Aorta (tissue), 5 donors: ENCODE measurements around the gene CD47. TPM values are rescaled to one million over a fixed set of nuclear protein-coding genes. Genes with fewer than 3 reads are reported as not detected.
A peak's percentile ranks its signal among the peaks of the same experiment; 100 is the strongest.

Source experiments
- ATAC-seq: fragments of 200-7000 bp; cut with Tn5 transposase; one replicate; pipeline ENCODE4 v1.9.1; 2022; ENCODE audit warnings: moderate library complexity; ENCODE audit not compliant: low FRiP score
- DNase-seq, 2 donors: peaks; one replicate each; pipeline ENCODE4 v3.0.0-alpha.2; 2020
- H3K27ac ChIP-seq, 2 donors: one replicate each; pipeline ENCODE4 v1.5.1; 2013; ENCODE audit warnings: low read length in 2 of 2, mild to moderate bottlenecking in 2 of 2, moderate library complexity in 2 of 2, control low read depth in 1 of 2, inconsistent platforms in 1 of 2, low read depth in 1 of 2
- H3K27me3 ChIP-seq, 2 donors: one replicate each; pipeline ENCODE4 v1.6.1; 2013; ENCODE audit warnings: control low read depth in 1 of 2, low read length in 1 of 2, mild to moderate bottlenecking in 1 of 2, moderate library complexity in 1 of 2; ENCODE audit not compliant: insufficient read depth in 2 of 2, control insufficient read depth in 1 of 2
- H3K36me3 ChIP-seq, 2 donors: one replicate each; pipeline ENCODE4 v1.6.1; 2013; ENCODE audit warnings: control low read depth in 1 of 2, low read length in 1 of 2, mild to moderate bottlenecking in 1 of 2; ENCODE audit not compliant: insufficient read depth in 2 of 2, control insufficient read depth in 1 of 2
- H3K4me1 ChIP-seq, 2 donors: one replicate each; pipeline ENCODE4 v1.6.1; 2013; ENCODE audit warnings: low read length in 2 of 2, control low read depth in 1 of 2, mild to moderate bottlenecking in 1 of 2, moderate library complexity in 1 of 2; ENCODE audit not compliant: insufficient read depth in 2 of 2, control insufficient read depth in 1 of 2
- H3K4me3 ChIP-seq, 2 donors: one replicate each; pipeline ENCODE4 v1.5.1; 2013; ENCODE audit warnings: low read length in 2 of 2, control low read depth in 1 of 2, mild to moderate bottlenecking in 1 of 2
- H3K9me3 ChIP-seq: one replicate; pipeline ENCODE4 v1.6.1; 2013; ENCODE audit warnings: mild to moderate bottlenecking, low read length; ENCODE audit not compliant: control insufficient read depth
- WGBS, 2 donors: extraction: QIAGEN DNeasy Blood & Tissue Kit; methylation state at CpG; one replicate each; pipeline ENCODE4 v1.1.7; 2013; 5-methylcytosine and 5-hydroxymethylcytosine counted together
- intact Hi-C, 2 donors: fragments of 100-400 bp; cut with DNase I; formaldehyde crosslinking; loops; one replicate each; pipeline versions ENCODE4 v1.14.2 to v1.15.0; 2022
- polyA plus RNA-seq, 2 donors: library from polyadenylated mRNA; stranded (reverse); fragments of 200-250 nt; gene quantifications; one replicate each; pipeline ENCODE4 v1.2.3, GENCODE V29; 2013
- total RNA-seq, 2 donors: library from RNA; stranded (reverse); fragmentation: NEBNext Ultra II Directional; extraction: Animal tissue kit (Norgen Biotek cat#: 25700); gene quantifications; one replicate each; pipeline ENCODE4 v1.2.1, GENCODE V29; 2021
- donor health status: healthy with polysubstance abuse.
- donor health status: Bipolar disorder and iron deficiency.
- donor health status: DM: no; HTN: no; CAD: no.
- donor health status: DM: no; HTN: no; CAD: no.
- donor health status: DM: yes; HTN: yes; CAD: no.

CD47 gene
- total and polyA plus RNA-seq, 4 donors: 14.9 to 96.7 (median 58.9) TPM

- ATAC-seq: no peak
- no peak overlapping the region for H3K4me3 ChIP-seq
- no peak overlapping the region for H3K27ac ChIP-seq
- no peaks in the 10 kb centered on the region for H3K4me1 ChIP-seq
- H3K36me3 ChIP-seq: no peaks in the 10 kb centered on the region
- H3K9me3 ChIP-seq: no peaks in the 10 kb centered on the region
- DNase-seq: no peak
- intact Hi-C loops: no loop called here
- no peaks in the 10 kb centered on the region for H3K27me3 ChIP-seq
Measured at GRCh38 chr3:108106449-108106848, 15.6 kb upstream of the CD47 start.

- H3K36me3 ChIP-seq: no peaks in the 10 kb centered on the region
- ATAC-seq: no peak
- H3K9me3 ChIP-seq: no peaks in the 10 kb centered on the region
- intact Hi-C loops: no loop called here
- 88 to 94% methylated on average over 3 of the region's 3 CpGs for WGBS, 2 donors
- H3K27me3 ChIP-seq: no peaks in the 10 kb centered on the region
- no peaks in the 10 kb centered on the region for H3K4me1 ChIP-seq
- no peak overlapping the region for H3K4me3 ChIP-seq
- DNase-seq: no peak
- H3K27ac ChIP-seq: no peak overlapping the region
Measured at GRCh38 chr3:108106031-108106430, 15.2 kb upstream of the CD47 start.

GRCh38 chr3:108103886-108104797 is 13.3 kb upstream of the CD47 start:
- intact Hi-C loops: no loop called here
- Histone ChIP-seq H3K27ac (no peak overlapping the region), H3K36me3 (no peaks in the 10 kb centered on the region), H3K9me3 (no peaks in the 10 kb centered on the region), H3K27me3 (no peaks in the 10 kb centered on the region), H3K4me3 (no peak overlapping the region), H3K4me1 (no peaks in the 10 kb centered on the region)
- WGBS, 2 donors: 46% methylated on average over 11 of the region's 11 CpGs
- ATAC-seq (peak; percentile 17), DNase-seq (no peak)

GRCh38 chr3:108103040-108103751 is 12.4 kb upstream of the CD47 start:
- H3K4me1 ChIP-seq: no peaks in the 10 kb centered on the region
- H3K27me3 ChIP-seq: no peaks in the 10 kb centered on the region
- WGBS, 2 donors: 91% methylated on average over 7 of the region's 7 CpGs
- H3K9me3 ChIP-seq: no peaks in the 10 kb centered on the region
- intact Hi-C loops: no loop called here
- H3K36me3 ChIP-seq: no peaks in the 10 kb centered on the region
- DNase-seq: no peak
- ATAC-seq: no peak
- H3K4me3 ChIP-seq: no peak overlapping the region
- no peak overlapping the region for H3K27ac ChIP-seq

GRCh38 chr3:108102420-108103039 is 11.7 kb upstream of the CD47 start:
- Histone ChIP-seq H3K36me3 (no peaks in the 10 kb centered on the region), H3K4me1 (no peaks in the 10 kb centered on the region), H3K9me3 (no peaks in the 10 kb centered on the region), H3K4me3 (no peak overlapping the region), H3K27me3 (no peaks in the 10 kb centered on the region), H3K27ac (no peak overlapping the region)
- intact Hi-C loops: no loop called here
- DNase-seq (no peak), ATAC-seq (no peak)
- 92 to 96% methylated on average over 8 of the region's 8 CpGs for WGBS, 2 donors

- no peak overlapping the region for H3K27ac ChIP-seq
- no peak for ATAC-seq
- no peak for DNase-seq
- WGBS, 2 donors: 86 to 92% methylated on average over 4 of the region's 4 CpGs
- no peaks in the 10 kb centered on the region for H3K27me3 ChIP-seq
- H3K4me3 ChIP-seq: no peak overlapping the region
- no peaks in the 10 kb centered on the region for H3K36me3 ChIP-seq
- H3K9me3 ChIP-seq: no peaks in the 10 kb centered on the region
- no peaks in the 10 kb centered on the region for H3K4me1 ChIP-seq
- intact Hi-C loops: no loop called here
Measured at GRCh38 chr3:108100906-108101660, 10.3 kb upstream of the CD47 start.

- 82 to 87% methylated on average over 9 of the region's 9 CpGs for WGBS, 2 donors
Measured at GRCh38 chr3:108099679-108100428, 9.0 kb upstream of the CD47 start.

GRCh38 chr3:108099244-108099643 is 8.4 kb upstream of the CD47 start:
- Histone ChIP-seq H3K4me3 (no peak overlapping the region), H3K4me1 (no peaks in the 10 kb centered on the region), H3K27ac (no peak overlapping the region), H3K27me3 (no peaks in the 10 kb centered on the region), H3K36me3 (no peaks in the 10 kb centered on the region), H3K9me3 (no peaks in the 10 kb centered on the region)
- DNase-seq: no peak
- no peak for ATAC-seq
- 80 to 93% methylated on average over 3 of the region's 3 CpGs for WGBS, 2 donors
- intact Hi-C loops: loop anchor here in 1 of 2 donors (10.0 kb wide), 1 partner anchor 126 kb away; the partner anchor contains the start of gene IFT57

More at GRCh38 chr3:108099679-108100428, 9.0 kb upstream of the CD47 start:
- Histone ChIP-seq H3K27me3 (no peaks in the 10 kb centered on the region), H3K36me3 (no peaks in the 10 kb centered on the region), H3K4me1 (no peaks in the 10 kb centered on the region), H3K27ac (no peak overlapping the region), H3K9me3 (no peaks in the 10 kb centered on the region), H3K4me3 (no peak overlapping the region)
- ATAC-seq (no peak), DNase-seq (peak in 1 of 2 donors; percentile 55)
- intact Hi-C loops: loop anchor here in 1 of 2 donors (10.0 kb wide), 1 partner anchor 125 kb away; the partner anchor contains the start of gene IFT57
